HPDE6-E6E7 (cell line): ENCODE data around the gene C19orf47.

Source experiments
- DNase-seq: peaks from one replicate; pipeline ENCODE4 v3.0.0; 2011; ENCODE audit warnings: missing footprints; ENCODE audit errors: extremely low spot score

Gene C19orf47

DNA sequence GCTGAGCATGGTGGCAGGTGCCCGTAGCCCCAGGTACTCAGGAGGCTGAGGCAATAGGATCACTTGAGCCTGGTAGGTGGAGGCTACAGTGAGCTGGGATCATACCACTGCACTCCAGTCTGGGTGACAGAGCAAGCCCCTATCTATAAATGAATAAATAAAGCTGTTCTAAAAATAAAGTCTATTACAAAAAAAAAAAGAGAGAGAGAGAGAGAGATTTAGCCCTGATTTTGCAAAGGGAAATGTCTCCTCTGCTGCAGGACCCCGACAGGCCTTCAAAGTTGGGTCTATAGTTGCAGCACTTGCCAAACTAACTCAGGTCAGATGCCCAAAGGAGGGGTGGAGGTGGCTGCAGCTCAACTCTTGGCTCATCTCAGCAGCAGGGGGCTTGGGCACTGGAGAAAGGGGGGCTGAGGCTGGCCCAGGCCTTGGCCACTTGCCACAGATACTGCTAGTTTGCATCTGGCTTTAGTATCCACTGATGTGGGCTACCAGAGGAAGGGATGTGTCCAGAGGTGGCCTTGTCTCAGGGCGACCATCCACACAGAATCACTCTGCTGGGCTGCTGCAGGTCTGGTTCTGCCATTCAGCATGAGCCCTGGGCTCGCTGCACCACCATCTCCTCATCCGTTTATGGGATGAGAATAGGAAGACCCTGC, 32.3 kb downstream of the C19orf47 start:
- DNase-seq = no peak

DNA sequence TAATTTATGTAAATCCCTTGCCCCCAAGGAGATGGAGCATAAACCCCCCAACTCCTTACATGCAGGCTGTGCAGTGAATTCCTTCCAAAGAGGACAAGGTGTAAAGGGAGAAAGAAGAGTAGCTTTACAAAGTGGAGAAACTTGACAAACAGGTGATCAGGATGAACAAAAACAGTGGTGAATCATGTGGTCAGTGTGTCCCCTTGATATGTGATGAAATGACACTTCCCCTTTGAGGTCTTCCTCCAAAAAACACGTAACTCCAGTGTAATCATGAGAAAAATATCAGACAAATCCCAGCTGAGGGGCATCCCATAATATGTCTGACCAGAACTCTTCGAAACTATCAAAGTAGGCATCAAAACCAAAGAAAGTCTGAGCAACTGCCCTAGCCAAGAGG, 33.5 kb downstream of the C19orf47 start:
- DNase-seq = no peak

DNA sequence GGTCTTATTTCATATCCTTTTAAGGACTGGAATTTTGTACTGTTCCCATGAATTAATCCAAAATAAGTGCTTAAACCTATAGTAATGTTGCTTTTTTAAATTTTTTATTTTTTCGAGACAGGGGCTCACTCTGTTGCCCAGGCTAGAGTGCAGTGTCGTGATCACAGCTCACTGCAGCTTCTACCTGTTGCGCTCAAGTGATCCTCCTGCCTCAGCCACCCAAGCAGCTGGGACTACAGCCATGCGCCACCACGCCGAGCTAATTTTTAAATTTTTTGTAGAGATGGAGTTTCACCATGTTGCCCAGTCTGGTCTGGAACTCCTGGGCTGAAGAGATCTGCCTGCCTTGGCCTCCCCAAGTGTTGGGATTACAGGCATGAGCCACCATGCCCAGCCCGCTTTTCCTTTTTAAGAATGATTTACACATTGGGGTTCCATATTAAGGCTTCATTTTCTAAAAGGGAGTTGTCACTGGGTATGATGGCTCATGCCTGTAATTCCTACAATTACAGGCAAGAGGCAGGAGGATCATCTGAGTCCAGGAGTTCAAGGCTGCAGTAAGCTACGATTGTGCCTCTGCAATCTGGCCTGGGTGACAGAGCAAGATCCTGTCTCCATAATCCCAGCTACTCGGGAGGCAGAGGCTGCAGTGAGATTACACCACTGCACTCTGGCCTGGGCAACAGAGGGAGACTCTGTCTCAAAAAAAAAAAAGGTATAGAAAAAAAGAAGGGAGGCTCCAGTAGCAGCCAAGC, 34.8 kb downstream of the C19orf47 start:
- DNase-seq = no peak

DNA sequence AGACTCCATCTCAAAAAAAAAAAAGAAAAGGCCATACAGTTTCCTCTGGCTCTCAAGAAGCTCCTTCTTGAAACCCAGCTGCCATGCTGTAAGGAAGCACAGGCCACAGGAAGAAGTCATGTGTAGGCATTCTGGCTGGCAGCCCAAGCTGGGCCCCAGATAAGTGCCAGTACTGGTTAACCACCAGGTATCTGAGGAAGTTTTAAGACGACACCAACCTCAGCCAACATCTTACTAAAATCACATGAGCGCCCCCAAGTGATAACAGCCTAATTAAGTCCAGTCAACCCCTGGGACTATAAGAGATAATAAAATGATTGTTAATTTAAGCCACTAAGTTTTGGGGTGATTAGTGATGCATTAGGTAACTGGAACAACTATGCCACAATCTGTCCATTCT, 35.7 kb downstream of the C19orf47 start:
- DNase-seq = no peak

DNA sequence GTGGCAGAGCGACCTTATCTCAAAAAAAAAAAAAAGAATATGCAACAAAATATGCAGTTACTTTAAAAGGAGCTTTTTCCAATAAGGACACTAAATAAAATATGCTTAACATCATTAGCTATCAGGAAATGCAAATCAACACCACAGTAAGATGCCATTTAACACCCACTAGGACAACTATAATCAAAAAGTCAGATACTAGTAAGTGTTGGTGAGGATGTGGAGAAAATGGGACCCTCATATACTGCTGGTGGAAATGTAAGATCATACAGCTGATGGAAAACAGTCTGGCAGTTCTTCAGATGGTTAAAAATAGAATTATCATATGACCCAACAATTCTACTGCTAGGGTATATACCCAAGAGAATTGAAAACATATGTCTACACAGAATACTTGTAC, 38.5 kb downstream of the C19orf47 start:
- DNase-seq = no peak

GRCh38 chr19:40305403-40305802, 42.8 kb downstream of the C19orf47 start:
- peak; percentile 82 for DNase-seq

- DNase-seq = no peak
Observed at GRCh38 chr19:40304306-40304705, 43.9 kb downstream of the C19orf47 start.

DNA sequence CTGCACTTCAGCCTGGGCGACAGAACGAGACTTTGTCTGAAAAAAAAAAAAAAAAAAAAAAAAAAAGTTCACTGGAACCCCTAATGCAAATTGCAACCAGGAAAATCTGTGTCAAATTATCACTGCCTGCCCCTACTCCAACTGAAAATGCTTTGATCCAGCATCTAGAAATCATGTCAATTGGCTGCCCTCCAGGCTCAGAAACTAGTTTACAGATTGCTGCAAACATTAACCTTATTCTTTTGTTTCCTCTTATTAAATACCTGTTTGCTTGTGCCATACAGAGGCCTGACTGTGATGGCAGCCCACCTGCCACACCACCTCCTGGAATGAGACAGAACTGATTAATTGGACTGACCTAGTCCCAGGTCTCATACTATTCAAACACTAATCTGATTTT, 44.4 kb downstream of the C19orf47 start:
- DNase-seq = no peak

GRCh38 chr19:40302224-40303011, 45.8 kb downstream of the C19orf47 start:
- no peak for DNase-seq

GRCh38 chr19:40300668-40301067, 47.5 kb downstream of the C19orf47 start:
- no peak for DNase-seq

- no peak for DNase-seq
Observed at GRCh38 chr19:40298026-40298425, 50.2 kb downstream of the C19orf47 start.

- DNase-seq = no peak
Observed at GRCh38 chr19:40294560-40294959, 53.6 kb downstream of the C19orf47 start.

- DNase-seq = no peak
Observed at GRCh38 chr19:40286971-40287421, 61.2 kb downstream of the C19orf47 start.

DNA sequence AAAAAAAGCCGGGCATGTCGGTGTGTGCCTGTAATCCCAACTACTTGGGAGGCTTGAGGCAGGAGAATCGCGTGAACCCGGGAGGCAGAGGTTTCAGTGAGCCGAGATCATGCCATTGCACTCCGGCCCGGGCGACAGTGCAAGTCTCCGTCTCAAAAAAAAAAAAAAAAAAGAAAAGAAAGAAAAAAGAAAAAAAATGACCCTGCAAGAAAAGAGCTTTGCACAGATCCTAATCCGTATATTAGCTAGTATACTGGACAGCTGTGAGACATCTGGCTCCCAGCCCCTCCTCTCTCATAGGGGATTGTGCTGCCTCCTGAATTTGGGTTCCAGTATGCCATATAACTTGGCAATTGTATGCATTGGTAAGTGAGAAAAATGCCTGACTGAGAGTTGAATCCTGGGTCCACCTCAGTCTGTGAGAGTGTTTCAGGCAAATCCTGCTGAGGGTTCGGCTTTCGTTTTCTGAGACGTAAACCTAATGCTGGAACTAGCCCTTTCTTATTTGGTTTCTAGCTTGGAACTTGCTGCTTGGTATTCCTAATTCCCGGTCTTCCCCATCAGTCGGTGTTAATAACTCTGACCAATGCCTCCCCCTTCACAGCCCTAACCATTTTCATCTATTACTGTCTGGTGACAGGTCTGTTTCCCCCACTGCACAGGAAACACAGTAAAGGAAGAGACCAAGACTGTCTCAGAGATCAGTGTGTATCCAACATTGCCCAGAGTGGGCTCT, 61.8 kb downstream of the C19orf47 start:
- DNase-seq = no peak

DNA sequence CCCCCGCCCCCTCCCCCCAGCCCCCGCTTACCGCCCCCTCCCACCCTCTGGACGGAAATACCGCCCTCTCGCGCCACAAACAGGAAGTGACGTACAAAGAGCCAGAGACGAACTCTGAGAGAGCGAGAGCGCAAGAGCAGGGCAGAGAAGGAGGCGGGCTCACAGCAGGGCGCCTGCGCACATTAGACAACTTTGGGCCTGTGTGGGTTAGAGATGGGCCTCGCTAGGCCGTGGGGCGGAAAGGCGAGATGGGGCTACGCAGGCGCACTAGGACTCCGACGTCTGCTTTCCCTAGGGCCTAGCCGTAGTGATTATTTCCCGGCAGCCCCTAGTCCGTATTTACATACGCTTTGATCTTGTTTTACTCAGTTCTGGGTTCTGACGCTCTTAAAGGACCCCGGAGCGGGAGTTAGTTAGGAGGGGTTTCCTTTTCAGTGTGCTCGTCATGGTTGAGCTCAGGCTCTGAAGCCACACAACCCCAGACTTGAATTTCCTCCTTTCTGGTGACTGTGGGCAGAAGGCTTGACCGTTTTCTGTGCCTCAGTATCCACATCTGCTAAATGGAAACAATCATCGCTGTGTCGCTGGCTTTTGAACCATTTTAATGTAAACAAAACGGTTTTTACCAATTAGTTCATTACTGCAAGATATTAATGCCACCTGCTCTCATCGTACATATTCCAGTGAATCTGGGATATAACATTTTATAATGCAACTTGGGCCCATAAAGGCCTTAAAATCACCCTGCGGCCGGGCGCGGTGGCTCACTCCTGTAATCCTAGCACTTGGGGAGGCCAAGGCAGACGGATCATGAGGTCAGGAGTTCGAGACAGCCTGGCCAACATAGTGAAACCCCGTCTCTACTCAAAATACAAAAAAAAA, 62.6 kb downstream of the C19orf47 start:
- peak; percentile 99 for DNase-seq

GRCh38 chr19:40284501-40285352, 63.5 kb downstream of the C19orf47 start, which contains the start of gene AKT2:
Gene AKT2, minus strand, starts transcription at chr19:40285345. Its CDS starts 20,078 bp downstream, at chr19:40265267.
- no peak for DNase-seq

GRCh38 chr19:40284251-40284500, 64.0 kb downstream of the C19orf47 start:
- no peak for DNase-seq

DNA sequence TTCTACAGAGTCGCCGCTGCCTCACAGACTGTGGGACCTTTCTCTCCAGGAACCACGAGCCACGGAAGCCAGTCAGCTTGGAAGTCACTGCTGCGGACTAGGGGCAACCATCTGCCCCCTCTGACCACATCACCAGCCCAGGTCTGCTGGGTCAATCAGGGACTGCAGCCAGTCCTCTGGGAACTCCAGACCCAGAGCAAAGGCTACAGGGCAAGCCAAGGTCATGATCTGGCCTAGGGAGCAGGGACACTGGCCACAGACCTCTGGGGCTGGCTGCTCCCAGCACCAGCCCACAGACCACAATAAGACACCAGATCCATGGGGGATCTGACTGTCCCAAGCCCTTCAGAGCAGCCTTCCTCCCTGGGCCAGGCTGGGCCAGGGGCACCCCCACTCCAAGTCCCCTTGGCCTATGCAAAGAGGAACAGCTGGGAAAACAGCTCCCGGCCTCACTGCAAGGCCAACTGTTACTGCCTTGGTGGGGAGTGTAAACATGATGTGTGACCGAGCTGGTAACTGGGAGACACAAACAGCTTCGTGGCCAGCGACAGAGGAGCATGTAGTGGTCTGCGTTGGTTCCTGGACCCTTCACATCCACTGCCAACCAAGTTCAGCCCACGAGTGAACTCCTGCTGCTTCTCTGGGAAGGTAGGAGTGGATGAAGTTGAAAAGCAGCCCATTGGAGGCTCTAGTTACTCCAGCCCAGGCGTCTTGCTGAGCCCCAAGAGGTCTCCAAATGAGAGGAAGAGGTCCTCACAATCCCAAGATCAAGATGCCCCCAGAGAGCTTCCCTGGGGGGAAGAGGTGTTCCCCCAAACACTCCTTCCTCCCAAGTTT, 64.6 kb downstream of the C19orf47 start:
- DNase-seq = no peak

GRCh38 chr19:40282920-40283319, 65.3 kb downstream of the C19orf47 start:
- no peak for DNase-seq
